Skin epidermis (tissue), 12 donors: Measurements from ENCODE around the gene EYS.
"Not testable (repeated sequence)": the region's sequence is repeated elsewhere in the genome, so short reads cannot be mapped to it uniquely, and the experiment has no call there.

Experiments
- H3K27ac ChIP-seq, 21 experiments: fragments of 200-600 bp; sonication (generic) in 11 of 21; one replicate each; pipeline ENCODE4 v1.5.0; 2020; ENCODE audit warnings: mild to moderate bottlenecking in 3 of 21, inconsistent platforms in 2 of 21, moderate library complexity in 2 of 21
- H3K4me3 ChIP-seq, 7 experiments: fragments of 200-600 bp; sonication (generic) in 2 of 7; one replicate each; pipeline ENCODE4 v1.5.0; 2020; ENCODE audit warnings: inconsistent platforms in 2 of 7, mild to moderate bottlenecking in 2 of 7, moderate library complexity in 1 of 7

The EYS gene

DNA sequence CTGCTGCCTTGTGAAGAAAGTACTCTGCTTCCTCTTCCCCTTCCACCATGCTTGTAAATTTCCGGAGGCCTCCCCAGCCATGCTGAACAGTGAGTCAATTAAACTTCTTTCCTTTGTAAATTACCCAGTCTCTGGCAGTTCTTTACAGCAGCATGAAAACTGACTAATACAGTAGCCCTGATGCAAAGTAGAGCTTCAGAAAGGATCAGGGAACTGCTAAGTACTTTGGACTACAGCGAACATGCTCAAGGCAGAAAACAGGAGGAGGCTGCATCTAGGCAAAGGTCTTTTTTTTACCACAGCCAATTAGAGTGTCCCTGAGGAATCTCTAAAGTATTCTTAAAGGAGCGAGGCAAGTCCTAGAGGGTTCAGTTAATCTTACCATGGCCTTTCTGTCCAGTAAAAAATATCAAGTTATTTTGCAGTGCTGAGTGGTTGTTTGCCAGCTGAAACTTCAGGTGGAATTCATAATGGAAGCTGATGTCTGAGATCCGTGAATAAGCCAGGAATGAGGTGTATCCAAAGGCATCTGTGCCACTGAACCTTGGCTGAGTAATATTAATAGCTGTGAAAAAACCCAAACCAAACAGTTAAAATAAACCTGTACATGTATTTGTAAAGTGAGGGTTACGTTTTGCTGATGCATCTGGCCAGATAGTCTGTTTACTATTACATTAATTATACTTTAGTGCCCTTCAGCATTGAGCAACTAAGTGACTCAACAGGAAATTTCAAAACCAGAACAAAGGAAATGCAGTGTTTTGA is 1901.0 kb downstream of the EYS start:
- Histone ChIP-seq H3K27ac (peak overlapping the region in 16 of 21 experiments; percentile 2 to 78 (median 40)), H3K4me3 (no peak overlapping the region)

GRCh38 chr6:63805345-63805744 is 1901.7 kb downstream of the EYS start:
- peak overlapping the region in 14 of 21 experiments; percentile 2 to 78 (median 43) for H3K27ac ChIP-seq

GRCh38 chr6:63804381-63804956 is 1902.6 kb downstream of the EYS start:
- Histone ChIP-seq H3K4me3 (no peak overlapping the region), H3K27ac (peak overlapping the region in 1 of 21 experiments; percentile 34)

More at GRCh38 chr6:63805345-63805744, 1901.7 kb downstream of the EYS start:
- H3K4me3 ChIP-seq, result no peak overlapping the region

DNA sequence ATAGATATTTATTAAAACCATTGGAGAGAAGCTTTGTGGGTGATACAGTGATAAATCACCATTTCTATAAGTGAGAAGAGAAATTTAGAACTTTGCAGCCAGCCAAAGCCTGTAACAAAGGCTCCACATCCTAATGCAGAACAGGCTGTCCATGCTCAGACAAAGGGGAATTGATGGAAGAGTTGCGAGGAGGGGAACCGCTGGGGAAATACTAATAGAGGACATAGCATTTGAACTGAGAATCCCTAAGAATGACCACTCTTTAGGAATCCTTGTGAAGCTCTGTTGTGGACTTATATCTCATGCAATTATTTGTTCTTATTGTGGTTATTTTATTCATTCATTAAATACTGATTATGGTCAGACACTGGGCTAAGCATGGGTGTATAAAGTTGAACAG is 1903.7 kb downstream of the EYS start:
- no peak overlapping the region for H3K4me3 ChIP-seq
- H3K27ac ChIP-seq, result no peak overlapping the region

DNA sequence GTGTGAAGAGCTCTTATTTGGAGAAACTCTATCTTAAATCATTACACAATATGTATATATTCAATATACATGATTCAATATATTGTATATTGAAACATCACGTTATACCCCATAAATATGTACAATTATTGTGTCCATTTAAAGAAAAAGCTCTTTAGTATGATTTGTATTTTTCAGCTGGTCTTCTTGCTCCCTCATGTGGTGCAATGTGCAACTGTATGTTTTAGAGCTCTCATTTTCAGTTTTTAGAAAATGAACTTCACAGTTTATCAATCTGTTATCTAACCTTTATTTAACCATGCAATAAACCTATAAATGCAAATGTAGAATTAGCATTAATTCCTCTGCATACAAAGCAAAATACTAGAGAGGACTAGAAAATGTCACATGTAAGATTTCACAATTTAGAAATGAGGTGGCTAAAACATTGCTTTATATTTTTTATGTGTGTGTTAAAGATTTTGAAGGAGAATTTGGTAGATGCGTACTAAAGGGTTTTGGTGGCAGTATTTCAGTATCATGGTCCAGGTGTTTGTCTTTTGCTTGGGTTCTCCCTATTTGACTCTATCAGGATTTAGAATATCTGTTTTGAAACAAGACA is 1904.3 kb downstream of the EYS start:
- H3K27ac ChIP-seq, result no peak overlapping the region

GRCh38 chr6:63800386-63800785 is 1906.6 kb downstream of the EYS start:
- H3K4me3 ChIP-seq, H3K27ac ChIP-seq: not testable (repeated sequence)

More for the DNA sequence above, 1904.3 kb downstream of the EYS start:
- H3K4me3 ChIP-seq, result no peak overlapping the region

DNA sequence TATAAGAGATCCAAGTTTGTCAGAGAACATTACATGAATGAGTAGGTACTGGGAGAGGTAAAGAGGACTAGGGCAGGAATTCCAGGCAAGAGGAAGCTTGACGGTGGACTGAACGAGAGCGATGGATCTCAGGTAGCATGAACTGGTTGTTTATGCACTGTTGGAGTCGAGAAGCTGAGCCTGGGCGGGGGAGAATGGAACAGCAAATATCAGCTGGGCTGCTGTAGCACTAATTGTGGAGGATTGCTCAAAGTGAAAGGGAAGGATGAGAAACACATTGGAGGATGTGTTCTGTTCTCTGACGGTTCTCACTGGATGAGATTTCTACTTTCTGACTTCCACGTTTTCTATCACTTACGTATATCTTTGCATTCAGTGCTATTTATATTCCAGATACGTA is 1907.2 kb downstream of the EYS start:
- Histone ChIP-seq H3K27ac (no peak overlapping the region), H3K4me3 (no peak overlapping the region)

DNA sequence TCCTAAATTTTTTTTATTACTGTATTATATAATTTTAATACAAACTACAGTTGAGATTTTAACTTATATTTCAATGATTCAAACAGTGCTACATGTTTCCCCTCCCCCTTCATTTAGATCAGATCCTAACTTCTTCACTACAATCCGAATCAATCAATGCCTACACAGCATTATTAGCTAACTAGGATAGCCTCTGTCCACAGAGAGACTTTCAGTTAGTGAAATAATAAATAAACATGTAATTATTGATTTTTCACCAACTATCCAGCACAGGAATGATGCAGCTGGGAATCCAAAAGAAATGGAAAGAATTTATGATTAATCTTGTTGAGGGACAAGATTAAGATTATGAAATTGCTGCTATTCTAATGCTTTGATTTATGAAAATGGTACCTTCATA is 1907.7 kb downstream of the EYS start:
- Histone ChIP-seq H3K27ac (no peak overlapping the region), H3K4me3 (no peak overlapping the region)

- H3K4me3 ChIP-seq, result no peak overlapping the region
- H3K27ac ChIP-seq, result no peak overlapping the region
Observed at GRCh38 chr6:63798378-63798777, 1908.6 kb downstream of the EYS start.

DNA sequence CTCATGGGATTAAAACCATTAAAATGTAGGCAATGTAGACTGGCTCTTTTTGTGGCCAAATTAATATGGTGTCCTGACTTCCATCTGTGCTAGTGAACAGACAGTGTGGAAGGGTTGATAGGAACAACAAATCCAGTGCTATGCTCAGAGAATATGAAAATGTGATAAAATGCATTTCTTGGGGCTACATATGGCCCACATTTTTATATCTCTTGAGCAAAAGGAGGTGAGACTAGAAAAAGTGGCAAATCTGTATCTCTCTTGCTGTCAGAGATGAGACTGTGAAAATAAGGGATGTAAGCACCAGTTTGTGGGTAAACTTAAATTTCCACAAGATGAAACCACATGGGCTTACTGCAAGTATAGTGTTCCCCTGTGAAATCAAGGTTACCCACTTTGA is 1909.3 kb downstream of the EYS start:
- Histone ChIP-seq H3K4me3 (no peak overlapping the region), H3K27ac (no peak overlapping the region)

- H3K27ac ChIP-seq, result no peak overlapping the region
- H3K4me3 ChIP-seq, result no peak overlapping the region
Observed at GRCh38 chr6:63795826-63796225, 1911.2 kb downstream of the EYS start.

DNA sequence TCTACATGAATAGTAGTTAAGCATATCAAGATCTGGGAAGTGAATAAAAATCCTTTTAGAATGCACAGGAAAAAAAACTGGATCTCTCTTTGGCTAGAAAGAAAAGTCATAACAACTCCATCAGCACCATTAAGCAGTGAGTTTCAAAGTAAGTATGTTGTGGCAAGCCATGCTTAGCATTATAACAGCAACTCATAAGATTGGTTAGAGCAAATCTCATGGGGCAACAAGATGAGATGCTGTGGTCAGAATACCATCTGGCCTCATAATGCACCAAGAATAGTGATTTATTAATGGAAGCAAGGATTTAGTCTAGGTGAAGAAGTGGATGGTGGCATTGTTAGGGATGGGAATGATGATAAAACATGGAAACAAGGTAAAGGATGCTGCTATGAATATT is 1912.0 kb downstream of the EYS start:
- Histone ChIP-seq H3K27ac (no peak overlapping the region), H3K4me3 (no peak overlapping the region)

GRCh38 chr6:63793465-63794137 is 1913.4 kb downstream of the EYS start:
- no peak overlapping the region for H3K27ac ChIP-seq
- H3K4me3 ChIP-seq, result no peak overlapping the region

- H3K27ac ChIP-seq, result no peak overlapping the region
- no peak overlapping the region for H3K4me3 ChIP-seq
Observed at GRCh38 chr6:63792736-63793464, 1914.1 kb downstream of the EYS start.

DNA sequence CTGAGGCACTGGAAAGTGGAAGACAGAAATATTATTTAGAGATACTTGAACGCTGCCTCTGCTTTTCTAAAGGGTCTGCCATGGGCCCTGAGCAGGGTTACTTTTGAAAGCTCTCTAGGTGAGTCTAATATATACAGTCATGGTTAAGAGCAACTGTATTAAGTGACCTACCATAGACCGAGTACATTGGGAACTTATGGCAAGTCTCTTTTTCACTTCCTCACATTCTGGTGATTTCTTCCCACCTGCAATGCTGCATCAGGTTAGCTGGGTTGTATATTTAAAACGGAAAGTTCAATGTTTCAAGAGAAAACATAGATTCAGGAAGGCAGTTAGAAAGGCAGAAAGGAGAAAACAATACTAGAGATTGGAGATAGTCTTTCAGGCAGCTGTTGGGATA is 1916.7 kb downstream of the EYS start:
- no peak overlapping the region for H3K27ac ChIP-seq
- H3K4me3 ChIP-seq, result no peak overlapping the region

GRCh38 chr6:63789699-63790098 is 1917.3 kb downstream of the EYS start:
- no peak overlapping the region for H3K27ac ChIP-seq
- H3K4me3 ChIP-seq, result no peak overlapping the region

- H3K27ac ChIP-seq, result no peak overlapping the region
- H3K4me3 ChIP-seq, result no peak overlapping the region
Observed at GRCh38 chr6:63788569-63788968, 1918.5 kb downstream of the EYS start.

- H3K27ac ChIP-seq, result no peak overlapping the region
- H3K4me3 ChIP-seq, result no peak overlapping the region
Observed at GRCh38 chr6:63787021-63787420, 1920.0 kb downstream of the EYS start.

DNA sequence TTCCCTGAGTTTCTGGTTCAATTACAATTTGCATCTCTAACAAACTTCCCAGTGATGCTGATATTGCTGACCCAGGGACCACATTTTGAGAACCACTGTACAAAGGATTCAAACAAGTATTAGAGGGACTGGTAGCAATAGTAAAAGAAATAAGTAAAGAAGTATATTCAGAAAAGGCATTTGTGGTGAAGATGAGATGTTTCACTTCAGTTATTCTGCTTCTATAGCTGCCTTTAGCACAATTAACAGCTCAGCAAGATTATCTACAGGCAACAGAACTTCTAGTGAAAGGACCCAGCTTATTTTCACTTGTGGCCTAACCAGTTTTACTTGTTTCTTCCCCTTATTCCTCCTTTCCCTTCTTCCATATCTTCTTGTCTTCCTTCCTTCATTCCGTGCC is 1922.0 kb downstream of the EYS start:
- H3K4me3 ChIP-seq, result no peak overlapping the region
- H3K27ac ChIP-seq, result no peak overlapping the region

- H3K27ac ChIP-seq, result no peak overlapping the region
- H3K4me3 ChIP-seq, result no peak overlapping the region
Observed at GRCh38 chr6:63783096-63783495, 1923.9 kb downstream of the EYS start.
